ENCODE results near the gene RPL12.

Gene RPL12

DNA sequence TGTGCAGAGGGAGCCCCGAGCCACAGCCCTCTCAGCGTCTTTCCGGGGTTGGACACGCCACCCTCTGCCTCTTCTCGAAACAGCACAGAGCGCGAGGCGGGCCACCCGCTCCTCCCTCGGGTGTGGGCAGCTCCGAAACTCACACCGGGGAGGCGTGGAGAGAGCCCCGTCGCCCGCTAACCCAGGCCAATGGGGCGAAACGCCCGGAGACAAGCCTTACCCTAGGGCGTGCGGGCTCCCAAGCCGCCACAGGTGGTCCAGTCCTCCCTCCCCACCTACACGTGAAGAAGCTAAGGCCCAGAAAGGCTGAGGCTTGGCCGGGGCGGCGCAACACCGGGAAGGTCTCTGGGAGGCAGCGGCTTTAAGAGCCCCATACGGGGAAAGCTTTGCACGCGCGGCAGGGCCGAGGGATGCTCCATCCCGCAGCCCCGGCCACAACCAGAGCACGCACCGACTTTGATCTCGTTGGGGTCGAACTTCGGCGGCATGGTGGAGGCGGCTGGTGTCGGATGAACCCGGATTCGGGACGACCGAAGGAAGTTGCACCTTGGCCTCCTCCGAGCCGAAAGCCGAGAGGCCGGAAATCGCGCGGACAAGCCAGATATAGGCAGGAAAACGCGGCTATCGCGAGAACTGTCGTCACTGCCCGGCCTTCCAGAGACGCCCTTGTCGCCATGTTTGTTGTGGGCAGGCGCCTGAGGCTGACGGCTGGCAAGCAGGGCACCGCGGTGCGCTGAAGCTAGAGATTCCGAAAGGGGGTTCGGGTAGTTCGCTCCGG lies at the start of gene RPL12, which contains the start of gene LRSAM1:
Gene RPL12 (minus strand): TSS at position 577 of the 778 bp plus-strand sequence. CDS start 89 bp downstream, at position 488.
Gene LRSAM1 (plus strand): TSS at position 681 of the 778 bp plus-strand sequence. CDS start 3,018 bp downstream, outside the sequence.
- Mint-ChIP-seq H3K36me3 (ENCODE audit: low read depth) (peaks cover 87% of the 10 kb centered on the region), H3K4me3 (peak within 1 kb of the TSS; percentile 98), H3K4me1 (ENCODE audit: low read depth) (peaks cover 38% of the 10 kb centered on the region), H3K27ac (peak within 1 kb of the TSS; percentile 99), H3K27me3 (no peaks in the 10 kb centered on the region), H3K9me3 (no peaks in the 10 kb centered on the region)
- DNase-seq = peak; percentile 100

DNA sequence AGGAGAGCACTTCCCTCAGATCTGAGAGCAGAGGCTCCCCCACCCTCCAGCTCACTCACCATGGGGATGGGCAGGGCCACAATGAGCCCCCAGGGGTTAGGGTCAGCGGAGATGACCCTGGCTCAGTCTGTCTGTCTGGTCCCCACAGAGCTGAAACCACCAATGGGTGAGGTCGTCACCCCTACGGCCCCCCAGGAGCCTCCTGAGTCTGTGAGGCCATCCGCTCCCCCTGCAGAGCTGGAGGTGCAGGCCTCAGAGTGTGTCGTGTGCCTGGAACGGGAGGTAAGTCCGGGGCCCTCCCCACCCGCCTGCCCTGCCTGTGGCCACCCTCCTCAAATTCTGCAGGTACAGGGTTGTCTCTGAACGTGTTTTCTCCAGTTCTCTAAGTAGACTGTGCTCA lies 49.7 kb upstream of the RPL12 start:
- no peak overlapping the region for H3K27ac Mint-ChIP-seq
- no peaks in the 10 kb centered on the region for H3K27me3 Mint-ChIP-seq
- H3K4me3 Mint-ChIP-seq = no peak overlapping the region
- no peaks in the 10 kb centered on the region for H3K9me3 Mint-ChIP-seq
- DNase-seq = no peak
- no peaks in the 10 kb centered on the region for H3K4me1 Mint-ChIP-seq (ENCODE audit: low read depth)
- H3K36me3 Mint-ChIP-seq (ENCODE audit: low read depth) = peaks cover 27% of the 10 kb centered on the region

DNA sequence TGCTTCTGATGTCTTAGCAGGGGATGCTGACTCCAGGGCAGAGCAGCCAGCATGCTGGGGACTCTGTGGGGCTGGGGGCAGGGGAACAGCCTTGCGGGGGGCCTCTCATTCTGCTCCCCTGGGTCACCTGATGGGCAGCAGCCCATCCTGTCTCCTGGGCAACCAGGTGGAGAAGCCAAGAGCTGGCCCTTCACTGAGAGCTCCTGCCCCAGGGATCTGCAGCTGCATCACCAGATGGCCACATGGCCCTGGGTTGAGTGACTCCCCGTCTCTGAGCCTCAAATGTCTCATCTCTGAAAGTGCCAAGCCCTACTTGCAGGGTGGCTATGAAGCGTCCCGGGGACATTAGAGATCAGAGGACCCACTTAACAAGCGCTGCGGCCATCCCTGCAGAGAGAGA lies 49.2 kb upstream of the RPL12 start:
- no peak overlapping the region for H3K27ac Mint-ChIP-seq
- no peak for DNase-seq
- no peaks in the 10 kb centered on the region for H3K9me3 Mint-ChIP-seq
- H3K36me3 Mint-ChIP-seq (ENCODE audit: low read depth) = peaks cover 32% of the 10 kb centered on the region
- H3K27me3 Mint-ChIP-seq = no peaks in the 10 kb centered on the region
- no peaks in the 10 kb centered on the region for H3K4me1 Mint-ChIP-seq (ENCODE audit: low read depth)
- H3K4me3 Mint-ChIP-seq = no peak overlapping the region

DNA sequence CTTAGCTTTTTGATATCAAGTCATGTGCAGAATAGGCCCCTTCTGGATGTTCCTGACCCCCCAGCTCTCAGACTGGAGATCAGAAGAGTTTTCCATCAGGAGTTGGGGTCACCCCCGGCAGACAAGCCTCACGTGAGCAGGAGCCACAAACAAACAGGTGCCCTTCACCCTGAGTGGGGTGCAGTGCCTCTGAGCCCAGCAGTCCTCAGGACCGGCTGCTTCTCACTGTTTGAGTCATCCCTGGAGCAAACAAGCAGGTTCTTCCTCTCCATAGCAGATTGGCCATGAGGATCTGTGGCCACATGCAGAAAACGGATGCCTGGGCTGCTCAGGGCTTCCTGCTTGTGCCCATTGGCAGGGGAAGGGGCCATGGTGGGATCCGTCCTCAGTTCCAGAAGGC lies 47.1 kb upstream of the RPL12 start:
- Mint-ChIP-seq H3K9me3 (no peaks in the 10 kb centered on the region), H3K27me3 (no peaks in the 10 kb centered on the region), H3K4me3 (no peak overlapping the region), H3K4me1 (ENCODE audit: low read depth) (no peaks in the 10 kb centered on the region), H3K27ac (no peak overlapping the region), H3K36me3 (ENCODE audit: low read depth) (peaks cover 45% of the 10 kb centered on the region)
- DNase-seq = no peak

DNA sequence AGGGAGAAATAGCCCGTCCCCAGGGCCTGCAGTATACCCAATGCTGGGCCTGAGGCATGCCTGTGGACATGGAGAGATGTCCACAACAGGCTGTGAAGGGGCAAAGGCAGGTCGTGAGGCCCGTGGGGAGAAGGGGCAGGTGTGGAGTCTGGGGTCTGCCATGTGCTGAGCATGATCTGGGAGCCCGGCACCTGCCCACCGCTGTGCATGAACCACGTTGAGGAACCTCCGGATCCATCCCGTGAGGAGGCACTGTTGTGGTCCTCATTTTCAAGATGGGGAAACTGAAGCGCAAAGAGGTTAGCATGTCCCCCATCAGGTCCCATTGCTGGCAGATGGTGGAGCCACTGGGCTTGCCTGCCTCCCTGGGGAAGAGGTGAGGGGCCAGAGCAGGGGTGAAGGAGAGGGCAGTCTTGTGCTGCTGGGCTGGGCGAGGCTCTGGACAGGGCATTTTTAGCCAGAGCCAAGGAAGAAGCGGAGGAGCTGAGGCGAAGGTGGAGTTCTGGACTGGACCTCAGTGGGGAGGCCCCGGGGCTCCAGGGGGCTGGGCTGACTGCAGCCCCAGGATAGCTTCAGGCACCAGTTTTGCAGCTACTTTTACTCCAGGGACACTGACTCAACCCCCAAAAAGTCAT lies 46.6 kb upstream of the RPL12 start:
- H3K4me1 Mint-ChIP-seq (ENCODE audit: low read depth) = no peaks in the 10 kb centered on the region
- DNase-seq = no peak
- H3K4me3 Mint-ChIP-seq = no peak overlapping the region
- H3K27me3 Mint-ChIP-seq = no peaks in the 10 kb centered on the region
- H3K36me3 Mint-ChIP-seq (ENCODE audit: low read depth) = peaks cover 50% of the 10 kb centered on the region
- H3K27ac Mint-ChIP-seq = no peak overlapping the region
- no peaks in the 10 kb centered on the region for H3K9me3 Mint-ChIP-seq

DNA sequence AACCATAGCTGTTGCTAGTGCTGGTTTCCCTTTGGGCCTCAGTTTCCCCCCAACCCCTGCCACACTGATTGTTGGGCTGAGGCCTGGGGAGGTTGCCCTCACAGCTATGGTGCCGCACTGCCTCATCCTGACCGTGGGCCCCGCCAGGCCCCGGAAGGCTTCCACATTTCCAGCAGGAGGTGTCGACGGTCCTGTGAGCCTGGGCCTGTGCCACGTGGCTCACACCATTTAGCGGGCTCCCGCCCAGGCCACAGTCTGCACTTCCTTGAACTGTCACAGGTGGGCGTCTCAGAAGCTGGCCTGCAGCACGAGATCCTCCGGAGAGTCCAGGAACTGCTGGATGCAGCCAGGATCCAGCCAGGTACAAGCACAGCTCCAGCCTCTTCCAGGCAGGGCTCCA lies 45.8 kb upstream of the RPL12 start:
- no peaks in the 10 kb centered on the region for H3K27me3 Mint-ChIP-seq
- no peak overlapping the region for H3K27ac Mint-ChIP-seq
- H3K4me1 Mint-ChIP-seq (ENCODE audit: low read depth) = no peaks in the 10 kb centered on the region
- no peak overlapping the region for H3K4me3 Mint-ChIP-seq
- H3K36me3 Mint-ChIP-seq (ENCODE audit: low read depth) = peaks cover 56% of the 10 kb centered on the region
- no peak for DNase-seq
- H3K9me3 Mint-ChIP-seq = no peaks in the 10 kb centered on the region

DNA sequence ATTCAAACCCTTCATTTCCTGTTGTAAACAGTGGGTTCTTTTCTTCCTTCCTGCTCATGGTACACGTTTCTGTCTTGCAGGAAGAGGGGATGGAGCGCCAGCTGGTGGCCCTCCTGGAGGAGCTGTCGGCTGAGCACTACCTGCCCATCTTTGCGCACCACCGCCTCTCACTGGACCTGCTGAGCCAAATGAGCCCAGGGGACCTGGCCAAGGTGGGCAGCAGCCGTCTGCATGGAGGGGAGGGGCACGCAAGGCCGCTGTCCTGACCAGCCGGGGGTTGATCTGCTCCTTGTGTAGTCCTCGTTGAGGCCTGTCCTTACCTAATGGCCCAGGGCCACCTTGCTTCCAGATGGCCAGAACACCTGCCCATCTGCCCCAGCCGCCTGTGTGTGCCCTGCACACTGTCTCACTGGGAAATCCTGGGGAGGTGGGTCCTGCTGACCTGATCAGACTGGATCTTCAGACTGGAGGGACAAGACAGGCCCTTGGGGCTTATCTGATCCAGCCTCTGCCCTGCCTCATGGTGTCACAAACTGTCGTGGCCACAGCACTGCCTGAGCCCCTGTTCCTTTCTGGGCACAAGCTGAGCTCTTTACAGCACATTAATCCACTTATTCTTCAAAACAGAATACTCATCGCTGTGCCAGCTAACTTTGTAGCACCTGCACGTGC lies 44.8 kb upstream of the RPL12 start:
- no peak for DNase-seq
- H3K27ac Mint-ChIP-seq = no peak overlapping the region
- H3K9me3 Mint-ChIP-seq = no peaks in the 10 kb centered on the region
- H3K4me3 Mint-ChIP-seq = no peak overlapping the region
- no peaks in the 10 kb centered on the region for H3K4me1 Mint-ChIP-seq (ENCODE audit: low read depth)
- peaks cover 60% of the 10 kb centered on the region for H3K36me3 Mint-ChIP-seq (ENCODE audit: low read depth)
- no peaks in the 10 kb centered on the region for H3K27me3 Mint-ChIP-seq

DNA sequence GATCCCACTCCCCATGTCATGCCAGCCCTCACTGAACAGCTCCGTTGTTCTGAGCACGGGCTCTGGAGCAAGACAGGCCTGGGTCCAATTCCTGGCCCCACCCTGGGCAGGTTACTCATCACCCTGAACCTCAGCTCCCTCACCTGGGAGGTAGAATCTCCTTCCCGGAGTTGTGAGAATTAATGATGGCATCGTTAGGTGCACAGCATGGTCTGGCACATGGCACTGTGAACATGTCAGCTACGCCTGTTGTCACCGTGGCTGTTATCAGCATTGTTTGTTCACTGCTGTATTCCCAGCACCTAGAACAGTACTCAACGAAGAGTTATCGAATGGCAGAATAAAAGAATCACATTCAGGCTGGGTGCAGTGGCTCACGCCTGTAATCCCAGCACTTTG lies 43.1 kb upstream of the RPL12 start:
- Mint-ChIP-seq H3K27ac (no peak overlapping the region), H3K4me1 (ENCODE audit: low read depth) (no peaks in the 10 kb centered on the region), H3K36me3 (ENCODE audit: low read depth) (peaks cover 72% of the 10 kb centered on the region), H3K9me3 (no peaks in the 10 kb centered on the region), H3K4me3 (no peak overlapping the region), H3K27me3 (no peaks in the 10 kb centered on the region)
- no peak for DNase-seq

DNA sequence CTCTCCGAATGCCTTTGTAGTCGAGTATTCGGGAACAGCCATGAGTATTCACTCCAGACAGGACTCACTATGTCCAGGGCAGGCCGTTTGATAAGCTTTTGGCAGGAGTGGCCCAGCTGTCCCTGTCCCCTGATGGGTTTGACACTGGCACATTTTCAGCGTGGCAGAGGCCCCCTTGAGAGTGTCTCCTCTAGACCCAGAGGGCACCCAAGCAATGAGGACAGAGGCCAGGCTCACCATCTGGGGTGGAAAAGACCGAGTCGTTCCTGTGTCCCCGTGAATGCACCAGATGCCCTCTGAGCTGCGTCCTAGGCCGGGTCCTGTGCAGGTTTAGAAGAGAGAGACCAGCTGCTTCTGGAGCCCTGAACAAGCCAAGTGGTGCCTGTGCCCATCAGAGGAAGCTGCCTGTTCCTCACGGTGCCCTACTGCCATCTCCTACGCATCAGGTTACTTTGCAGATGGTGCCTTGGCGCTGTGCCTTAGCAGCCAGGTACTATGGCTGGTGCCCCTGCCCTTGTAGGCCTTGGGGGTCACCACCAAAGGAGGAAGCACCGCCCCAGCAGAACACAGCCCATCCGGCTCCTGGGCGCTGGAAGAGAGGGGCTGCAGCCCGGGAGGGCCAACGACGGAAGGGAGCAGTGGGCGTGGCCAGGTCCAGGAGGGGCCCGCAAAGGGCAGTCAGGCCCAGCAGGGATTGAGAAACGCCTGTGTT lies 42.5 kb upstream of the RPL12 start:
- H3K4me3 Mint-ChIP-seq = no peak overlapping the region
- H3K36me3 Mint-ChIP-seq (ENCODE audit: low read depth) = peaks cover 78% of the 10 kb centered on the region
- H3K27ac Mint-ChIP-seq = no peak overlapping the region
- no peaks in the 10 kb centered on the region for H3K4me1 Mint-ChIP-seq (ENCODE audit: low read depth)
- no peaks in the 10 kb centered on the region for H3K9me3 Mint-ChIP-seq
- DNase-seq = no peak
- no peaks in the 10 kb centered on the region for H3K27me3 Mint-ChIP-seq

DNA sequence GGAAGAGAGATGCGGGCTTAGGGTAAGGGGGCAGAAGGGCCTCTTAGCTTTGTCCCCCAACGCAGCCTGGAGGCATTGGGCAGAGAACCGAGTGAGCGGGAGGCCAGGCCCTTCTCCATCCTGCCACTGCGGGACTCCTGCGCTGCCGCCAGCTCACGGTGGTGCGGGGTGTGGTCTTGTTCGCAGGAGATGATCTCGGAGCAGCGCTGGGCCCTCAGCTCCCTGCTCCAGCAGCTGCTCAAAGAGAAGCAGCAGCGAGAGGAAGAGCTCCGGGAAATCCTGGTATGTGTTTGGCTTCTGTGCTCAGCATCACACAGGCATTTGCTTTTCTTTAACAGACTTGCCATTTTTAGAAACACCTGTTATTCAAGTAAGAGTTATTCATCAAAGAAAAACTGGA lies 41.4 kb upstream of the RPL12 start:
- no peak for DNase-seq
- Mint-ChIP-seq H3K27ac (no peak overlapping the region), H3K4me1 (ENCODE audit: low read depth) (no peaks in the 10 kb centered on the region), H3K36me3 (ENCODE audit: low read depth) (peaks cover 80% of the 10 kb centered on the region), H3K4me3 (no peak overlapping the region), H3K9me3 (no peaks in the 10 kb centered on the region), H3K27me3 (no peaks in the 10 kb centered on the region)

DNA sequence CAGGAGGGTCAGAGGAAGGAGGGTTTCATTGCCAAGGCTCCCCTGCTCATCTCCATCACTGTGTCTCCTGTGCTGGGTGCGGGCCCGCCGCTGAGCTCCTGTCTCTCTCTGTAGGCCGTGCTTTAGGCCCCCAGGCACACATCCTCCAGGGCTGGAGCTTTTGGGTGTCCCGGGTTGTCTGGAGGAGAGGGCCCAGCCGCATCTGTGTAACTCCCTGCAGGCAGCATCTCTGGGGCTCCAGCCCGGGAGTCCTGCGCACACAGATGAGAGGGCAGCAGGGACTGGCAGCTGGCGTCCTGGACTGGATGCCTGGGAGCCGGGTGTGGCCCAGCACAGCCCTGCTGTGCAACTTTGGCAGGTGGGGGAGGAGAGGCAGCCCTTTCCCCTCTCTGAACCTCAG lies 40.3 kb upstream of the RPL12 start:
- Mint-ChIP-seq H3K4me1 (ENCODE audit: low read depth) (no peaks in the 10 kb centered on the region), H3K27me3 (no peaks in the 10 kb centered on the region), H3K4me3 (no peak overlapping the region), H3K27ac (no peak overlapping the region), H3K9me3 (no peaks in the 10 kb centered on the region), H3K36me3 (ENCODE audit: low read depth) (peaks cover 82% of the 10 kb centered on the region)
- no peak for DNase-seq

DNA sequence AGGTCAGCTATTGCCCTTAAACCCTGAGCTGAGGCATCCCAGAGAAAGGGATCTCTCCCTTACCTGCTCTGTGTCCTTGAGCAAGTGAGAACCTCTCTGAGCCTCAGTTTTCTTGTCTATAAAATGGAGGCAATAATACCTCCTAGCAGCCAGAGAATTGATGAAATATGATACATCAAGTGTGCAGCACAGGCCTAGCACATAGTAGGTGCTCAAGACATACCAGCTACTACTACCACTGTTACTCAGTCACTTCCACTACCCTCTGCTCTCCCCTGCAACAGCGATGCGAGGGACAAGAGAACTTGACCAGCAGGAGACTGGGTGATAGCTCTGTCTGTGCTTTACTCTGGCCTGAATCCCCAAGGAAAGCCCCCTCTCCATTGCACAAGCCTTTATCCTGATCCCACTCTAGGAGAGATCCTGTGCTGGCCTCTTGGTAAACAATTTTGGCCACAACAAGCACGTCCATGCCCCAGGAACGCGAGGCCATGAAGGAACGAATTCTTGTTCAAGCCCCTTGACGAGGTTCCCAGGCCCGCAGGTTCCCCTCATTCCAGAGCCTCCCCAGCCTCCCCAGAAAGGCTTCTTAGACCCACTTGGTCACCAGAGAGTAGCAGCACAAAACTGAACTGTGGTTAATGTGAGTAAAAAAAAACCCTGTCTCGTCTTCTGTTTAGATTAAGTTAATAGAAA lies 39.5 kb upstream of the RPL12 start:
- H3K4me3 Mint-ChIP-seq = no peak overlapping the region
- peaks cover 82% of the 10 kb centered on the region for H3K36me3 Mint-ChIP-seq (ENCODE audit: low read depth)
- no peak overlapping the region for H3K27ac Mint-ChIP-seq
- H3K27me3 Mint-ChIP-seq = no peaks in the 10 kb centered on the region
- no peaks in the 10 kb centered on the region for H3K4me1 Mint-ChIP-seq (ENCODE audit: low read depth)
- H3K9me3 Mint-ChIP-seq = no peaks in the 10 kb centered on the region
- DNase-seq = no peak

DNA sequence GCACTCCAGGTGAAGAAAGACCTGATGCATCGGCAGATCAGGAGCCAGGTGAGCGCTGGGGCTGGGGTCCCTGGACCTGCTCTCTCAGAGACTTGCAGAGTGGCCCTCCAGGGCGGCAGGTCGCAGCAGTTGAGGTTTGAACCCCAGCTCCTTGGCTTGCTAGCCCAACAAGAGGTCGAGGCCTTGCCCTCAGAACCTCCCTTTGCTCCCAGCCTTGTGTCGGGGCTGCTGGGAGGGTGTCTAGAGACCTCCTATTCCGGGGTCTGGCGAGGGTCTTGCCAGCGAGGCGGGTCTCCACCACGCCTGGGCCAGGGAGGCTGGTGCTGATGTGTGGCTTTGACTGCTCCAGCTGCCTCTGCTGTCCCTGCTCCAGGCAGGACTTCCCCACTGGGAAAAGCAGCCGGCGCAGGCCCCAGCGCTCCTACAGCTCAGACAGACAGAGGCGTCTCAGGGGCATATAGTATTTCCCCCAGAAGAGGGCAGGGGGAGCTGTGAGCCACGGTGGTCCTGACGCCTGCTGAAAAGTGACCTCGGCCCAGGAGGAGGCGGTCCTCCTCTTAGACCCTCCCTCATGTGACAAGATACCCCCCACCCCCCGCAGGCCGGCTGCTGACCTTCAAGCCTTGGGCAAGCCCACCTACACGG lies 38.4 kb upstream of the RPL12 start:
- H3K4me3 Mint-ChIP-seq = no peak overlapping the region
- no peaks in the 10 kb centered on the region for H3K27me3 Mint-ChIP-seq
- DNase-seq = no peak
- H3K9me3 Mint-ChIP-seq = no peaks in the 10 kb centered on the region
- no peaks in the 10 kb centered on the region for H3K4me1 Mint-ChIP-seq (ENCODE audit: low read depth)
- peaks cover 84% of the 10 kb centered on the region for H3K36me3 Mint-ChIP-seq (ENCODE audit: low read depth)
- no peak overlapping the region for H3K27ac Mint-ChIP-seq

DNA sequence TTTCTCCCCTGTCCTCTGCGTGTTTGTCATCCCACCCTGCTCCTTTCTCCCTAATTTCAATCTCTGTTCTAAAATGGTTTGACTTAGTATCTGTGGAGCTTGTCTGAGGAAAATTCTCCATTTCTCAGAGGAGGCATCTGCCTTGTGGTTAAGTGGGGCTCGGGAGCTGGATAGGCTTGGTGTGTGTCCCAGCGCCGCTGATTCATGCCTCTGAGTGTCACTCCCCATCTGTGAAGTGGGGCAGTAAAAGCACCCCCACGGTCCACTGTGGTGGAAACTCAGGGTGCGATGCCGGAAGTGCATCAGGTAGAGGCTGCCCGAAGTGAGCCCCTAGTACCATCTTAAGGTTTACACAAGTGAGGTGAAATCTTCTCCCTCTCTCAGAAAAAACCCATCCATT lies 37.7 kb upstream of the RPL12 start:
- Mint-ChIP-seq H3K27ac (no peak overlapping the region), H3K4me1 (ENCODE audit: low read depth) (no peaks in the 10 kb centered on the region), H3K9me3 (no peaks in the 10 kb centered on the region), H3K4me3 (no peak overlapping the region), H3K36me3 (ENCODE audit: low read depth) (peaks cover 86% of the 10 kb centered on the region), H3K27me3 (no peaks in the 10 kb centered on the region)
- DNase-seq = no peak
